HG03565 (cell line): Measurements from ENCODE around the gene ARID1A.
"Not testable (repeated sequence)": the region's sequence is repeated elsewhere in the genome, so short reads cannot be mapped to it uniquely, and the experiment has no call there.

Experiments used
- ATAC-seq: cut with Tn5 transposase; IDR thresholded peaks from one replicate; pipeline ENCODE4 v1.9.1; 2021; ENCODE audit warnings: mild to moderate bottlenecking, moderate library complexity; ENCODE audit not compliant: unreplicated experiment

Gene ARID1A

GRCh38 chr1:26787381-26787705, 91.5 kb downstream of the ARID1A start:
- ATAC-seq: peak; percentile 28

GRCh38 chr1:26787706-26788514, 92.1 kb downstream of the ARID1A start, which contains the start of gene PIGV:
Gene PIGV, plus strand, starts transcription at chr1:26787950. Its CDS starts 2,866 bp downstream, at chr1:26790816.
- peak; percentile 48 for ATAC-seq

- no peak for ATAC-seq
Measured at GRCh38 chr1:26788515-26788785, 92.6 kb downstream of the ARID1A start.

GRCh38 chr1:26788836-26789611, 93.2 kb downstream of the ARID1A start:
- peak; percentile 27 for ATAC-seq

- no peak for ATAC-seq
Measured at GRCh38 chr1:26789612-26789865, 93.7 kb downstream of the ARID1A start.

- ATAC-seq: no peak
Measured at GRCh38 chr1:26789931-26790330, 94.1 kb downstream of the ARID1A start.

- ATAC-seq: no peak
Measured at GRCh38 chr1:26790551-26790953, 94.7 kb downstream of the ARID1A start.

- ATAC-seq: no peak
Measured at GRCh38 chr1:26791148-26791547, 95.3 kb downstream of the ARID1A start.

GRCh38 chr1:26791626-26792025, 95.8 kb downstream of the ARID1A start:
- ATAC-seq: no peak

- ATAC-seq: no peak
Measured at GRCh38 chr1:26792924-26793323, 97.1 kb downstream of the ARID1A start.

GRCh38 chr1:26794391-26794790, 98.6 kb downstream of the ARID1A start:
- no peak for ATAC-seq

GRCh38 chr1:26797627-26798026, 101.8 kb downstream of the ARID1A start:
- no peak for ATAC-seq

GRCh38 chr1:26799479-26800142, 103.8 kb downstream of the ARID1A start:
- ATAC-seq: no peak

GRCh38 chr1:26803932-26804331, 108.1 kb downstream of the ARID1A start:
- ATAC-seq: not testable (repeated sequence)

- not testable (repeated sequence) for ATAC-seq
Measured at GRCh38 chr1:26810105-26810504, 114.3 kb downstream of the ARID1A start.

GRCh38 chr1:26811057-26811456, 115.2 kb downstream of the ARID1A start:
- no peak for ATAC-seq

- no peak for ATAC-seq
Measured at GRCh38 chr1:26811708-26812107, 115.9 kb downstream of the ARID1A start.

GRCh38 chr1:26814377-26814776, 118.6 kb downstream of the ARID1A start:
- no peak for ATAC-seq

- ATAC-seq: no peak
Measured at GRCh38 chr1:26814893-26815292, 119.1 kb downstream of the ARID1A start.

- peak; percentile 69 for ATAC-seq
Measured at GRCh38 chr1:26820784-26821269, 125.0 kb downstream of the ARID1A start.

- ATAC-seq: no peak
Measured at GRCh38 chr1:26822737-26823395, 127.1 kb downstream of the ARID1A start.
